ENCODE measurements around the gene AHI1. TPM values are rescaled to one million over a fixed set of nuclear protein-coding genes. Genes with fewer than 3 reads are reported as not detected.
A peak's percentile ranks its signal among the peaks of the same experiment; 100 is the strongest.

Gene AHI1
- total RNA-seq, 1 donor from 2014 or later = 14.2 TPM

- Histone ChIP-seq H4K20me1 (ENCODE audit: insufficient read depth, low read length) (no peaks in the 10 kb centered on the region), H3K4me3 (ENCODE audit: insufficient read depth, low read depth, low read length) (no peak overlapping the region), H2AFZ (ENCODE audit: low read depth, low read length) (no peak overlapping the region), H3K79me2 (ENCODE audit: insufficient read depth, low read length) (no peaks in the 10 kb centered on the region), H3K9me3 (ENCODE audit: insufficient read depth, low read depth, low read length) (no peaks in the 10 kb centered on the region), H3K4me2 (ENCODE audit: low read length) (no peak overlapping the region), H3K36me3 (ENCODE audit: insufficient read depth, low read length) (no peaks in the 10 kb centered on the region), H3K9ac (ENCODE audit: low read length) (no peak overlapping the region), H3K27ac (ENCODE audit: low read depth, low read length) (no peak overlapping the region), H3K27me3 (ENCODE audit: insufficient read depth, low read length) (no peaks in the 10 kb centered on the region), H3K4me1 (ENCODE audit: insufficient read depth, low read length) (no peaks in the 10 kb centered on the region)
- no peak overlapping the region for H3K4me3 Mint-ChIP-seq (ENCODE audit: unreplicated experiment)
- no peaks in the 10 kb centered on the region for H3K27me3 Mint-ChIP-seq (ENCODE audit: low read depth, unreplicated experiment)
- H3K27ac Mint-ChIP-seq (ENCODE audit: unreplicated experiment) = no peak overlapping the region
- TF ChIP-seq EZH2 (IDR thresholded peaks at IDR 0.05; ENCODE audit: insufficient read depth, low read length) = no peak
- TF ChIP-seq, protein P1, sequence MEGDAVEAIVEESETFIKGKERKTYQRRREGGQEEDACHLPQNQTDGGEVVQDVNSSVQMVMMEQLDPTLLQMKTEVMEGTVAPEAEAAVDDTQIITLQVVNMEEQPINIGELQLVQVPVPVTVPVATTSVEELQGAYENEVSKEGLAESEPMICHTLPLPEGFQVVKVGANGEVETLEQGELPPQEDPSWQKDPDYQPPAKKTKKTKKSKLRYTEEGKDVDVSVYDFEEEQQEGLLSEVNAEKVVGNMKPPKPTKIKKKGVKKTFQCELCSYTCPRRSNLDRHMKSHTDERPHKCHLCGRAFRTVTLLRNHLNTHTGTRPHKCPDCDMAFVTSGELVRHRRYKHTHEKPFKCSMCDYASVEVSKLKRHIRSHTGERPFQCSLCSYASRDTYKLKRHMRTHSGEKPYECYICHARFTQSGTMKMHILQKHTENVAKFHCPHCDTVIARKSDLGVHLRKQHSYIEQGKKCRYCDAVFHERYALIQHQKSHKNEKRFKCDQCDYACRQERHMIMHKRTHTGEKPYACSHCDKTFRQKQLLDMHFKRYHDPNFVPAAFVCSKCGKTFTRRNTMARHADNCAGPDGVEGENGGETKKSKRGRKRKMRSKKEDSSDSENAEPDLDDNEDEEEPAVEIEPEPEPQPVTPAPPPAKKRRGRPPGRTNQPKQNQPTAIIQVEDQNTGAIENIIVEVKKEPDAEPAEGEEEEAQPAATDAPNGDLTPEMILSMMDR (IDR thresholded peaks at IDR 0.05; ENCODE audit: insufficient read depth, low read depth, low read length) = peak; percentile 66
- DNase-seq (ENCODE audit: low read depth) (peak; percentile 43), FAIRE-seq (peak; percentile 50)
- no peaks in the 10 kb centered on the region for H3K36me3 Mint-ChIP-seq (ENCODE audit: low read depth, unreplicated experiment)
- H3K9me3 Mint-ChIP-seq (ENCODE audit: unreplicated experiment) = no peaks in the 10 kb centered on the region
- no peaks in the 10 kb centered on the region for H3K4me1 Mint-ChIP-seq (ENCODE audit: low read depth, unreplicated experiment)
Observed at GRCh38 chr6:135506270-135506997, 8.9 kb upstream of the AHI1 start.

DNA sequence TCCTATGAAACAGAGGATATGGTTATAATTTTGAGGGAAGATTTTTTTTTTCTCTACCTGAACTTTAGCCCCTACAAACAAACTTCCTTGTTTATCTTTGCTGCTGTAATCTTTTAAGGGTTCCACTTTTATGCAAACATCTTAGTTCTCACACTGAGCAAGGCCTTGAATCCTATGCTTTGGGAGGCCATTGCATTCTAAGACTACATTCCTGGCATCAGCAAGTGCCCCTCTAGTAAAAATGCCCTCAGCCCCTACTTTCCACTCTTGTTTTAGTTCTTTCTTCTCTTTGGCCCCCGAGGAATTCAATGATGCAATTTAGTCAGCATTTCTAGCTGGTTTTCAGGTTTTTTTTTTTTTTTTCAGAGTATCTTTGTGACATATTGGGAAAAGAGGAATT, 8.1 kb upstream of the AHI1 start:
- Mint-ChIP-seq H3K4me1 (ENCODE audit: low read depth, unreplicated experiment) (no peaks in the 10 kb centered on the region), H3K27ac (ENCODE audit: unreplicated experiment) (no peak overlapping the region), H3K9me3 (ENCODE audit: unreplicated experiment) (no peaks in the 10 kb centered on the region), H3K27me3 (ENCODE audit: low read depth, unreplicated experiment) (no peaks in the 10 kb centered on the region), H3K4me3 (ENCODE audit: unreplicated experiment) (no peak overlapping the region), H3K36me3 (ENCODE audit: low read depth, unreplicated experiment) (no peaks in the 10 kb centered on the region)
- Histone ChIP-seq H3K79me2 (ENCODE audit: insufficient read depth, low read length) (no peaks in the 10 kb centered on the region), H3K4me2 (ENCODE audit: low read length) (no peak overlapping the region), H3K9me3 (ENCODE audit: insufficient read depth, low read depth, low read length) (no peaks in the 10 kb centered on the region), H2AFZ (ENCODE audit: low read depth, low read length) (no peak overlapping the region), H3K27ac (ENCODE audit: low read depth, low read length) (no peak overlapping the region), H3K9ac (ENCODE audit: low read length) (no peak overlapping the region), H3K36me3 (ENCODE audit: insufficient read depth, low read length) (no peaks in the 10 kb centered on the region), H3K4me3 (ENCODE audit: insufficient read depth, low read depth, low read length) (no peak overlapping the region), H4K20me1 (ENCODE audit: insufficient read depth, low read length) (no peaks in the 10 kb centered on the region), H3K27me3 (ENCODE audit: insufficient read depth, low read length) (no peaks in the 10 kb centered on the region), H3K4me1 (ENCODE audit: insufficient read depth, low read length) (no peaks in the 10 kb centered on the region)
- no peak for DNase-seq (ENCODE audit: low read depth)
- TF ChIP-seq, protein P1 (IDR thresholded peaks at IDR 0.05; ENCODE audit: insufficient read depth, low read depth, low read length) = no peak
- TF ChIP-seq EZH2 (IDR thresholded peaks at IDR 0.05; ENCODE audit: insufficient read depth, low read length) = no peak
- no peak for FAIRE-seq

GRCh38 chr6:135505222-135505621, 7.7 kb upstream of the AHI1 start:
- H3K36me3 ChIP-seq (ENCODE audit: insufficient read depth, low read length) = no peaks in the 10 kb centered on the region
- H3K27ac ChIP-seq (ENCODE audit: low read depth, low read length) = no peak overlapping the region
- H3K4me1 ChIP-seq (ENCODE audit: insufficient read depth, low read length) = no peaks in the 10 kb centered on the region
- TF ChIP-seq, protein P1 (IDR thresholded peaks at IDR 0.05; ENCODE audit: insufficient read depth, low read depth, low read length) = no peak
- no peak for TF ChIP-seq EZH2 (IDR thresholded peaks at IDR 0.05; ENCODE audit: insufficient read depth, low read length)
- H3K27me3 ChIP-seq (ENCODE audit: insufficient read depth, low read length) = no peaks in the 10 kb centered on the region
- H3K27ac Mint-ChIP-seq (ENCODE audit: unreplicated experiment) = no peak overlapping the region
- H3K9ac ChIP-seq (ENCODE audit: low read length) = no peak overlapping the region
- no peak overlapping the region for H3K4me2 ChIP-seq (ENCODE audit: low read length)
- no peak for DNase-seq (ENCODE audit: low read depth)
- FAIRE-seq = no peak
- no peak overlapping the region for H3K4me3 ChIP-seq (ENCODE audit: insufficient read depth, low read depth, low read length)
- H3K4me3 Mint-ChIP-seq (ENCODE audit: unreplicated experiment) = no peak overlapping the region
- no peaks in the 10 kb centered on the region for H3K27me3 Mint-ChIP-seq (ENCODE audit: low read depth, unreplicated experiment)
- no peaks in the 10 kb centered on the region for H3K9me3 ChIP-seq (ENCODE audit: insufficient read depth, low read depth, low read length)
- no peaks in the 10 kb centered on the region for H3K9me3 Mint-ChIP-seq (ENCODE audit: unreplicated experiment)
- H2AFZ ChIP-seq (ENCODE audit: low read depth, low read length) = no peak overlapping the region
- no peaks in the 10 kb centered on the region for H3K36me3 Mint-ChIP-seq (ENCODE audit: low read depth, unreplicated experiment)
- no peaks in the 10 kb centered on the region for H4K20me1 ChIP-seq (ENCODE audit: insufficient read depth, low read length)
- H3K4me1 Mint-ChIP-seq (ENCODE audit: low read depth, unreplicated experiment) = no peaks in the 10 kb centered on the region
- no peaks in the 10 kb centered on the region for H3K79me2 ChIP-seq (ENCODE audit: insufficient read depth, low read length)

Measured in astrocyte (in vitro differentiated cells and primary cell).